HCT116 (cell line): ENCODE results near the gene RIC8B. TPM values are rescaled to one million over a fixed set of nuclear protein-coding genes. Genes with fewer than 3 reads are reported as not detected.

ENCODE experiments used
- ATAC-seq: fragments of 200-7000 bp; cut with Tn5 transposase; 2 replicates; pipeline ENCODE4 v1.9.1; 2020; ENCODE audit warnings: mild to moderate bottlenecking, moderate library complexity
- BruUV-seq: library from RNA; stranded (reverse); fragments of 400-500 nt; replicated peaks from 2 replicates; lab custom pipeline; 2021; lab: Mats Ljungman, UMichigan
- CTCF ChIA-PET: fragments of 300-600 bp; sonication (Branson Sonifier 250); formaldehyde crosslinking; loops from one replicate; lab custom pipeline; 2021; ENCODE audit warnings: antibody characterized with exemption; lab: Charles Lee
- POLR2A ChIA-PET: fragments of 300-600, 350-600 bp; sonication (Branson Sonifier 250); formaldehyde crosslinking; loops from one replicate; lab custom pipeline; 2021; ENCODE audit warnings: antibody characterized with exemption; lab: Charles Lee
- RAD21 ChIA-PET, 2 experiments: fragments of 300-600 bp; sonication (Branson Sonifier 250); formaldehyde crosslinking; loops; one replicate each; lab custom pipeline; 2023; ENCODE audit warnings: low total read pairs in 2 of 2; ENCODE audit not compliant: uncharacterized antibody in 2 of 2, unreplicated experiment in 2 of 2, low non-redundant PET in 1 of 2; lab: Charles Lee
- DNase-seq: peaks from one replicate; pipeline ENCODE4 v3.0.0-alpha.2; 2010; ENCODE audit warnings: low read depth, low spot score
- H2AFZ ChIP-seq: fragments of 200-600 bp; shearing (Covaris generic), sonication (generic); 2 replicates; pipeline ENCODE4 v1.6.1; 2017; ENCODE audit warnings: low read depth, mixed run types, mixed read lengths, antibody characterized with exemption, low read length; ENCODE audit not compliant: poor library complexity, severe bottlenecking
- H3K27ac ChIP-seq: 2 replicates; pipeline ENCODE4 v1.5.1; 2012; ENCODE audit warnings: low read depth, low read length
- H3K27me3 ChIP-seq: fragments of 200-600 bp; sonication (generic); 2 replicates; pipeline ENCODE4 v1.6.1; 2016; ENCODE audit warnings: mixed run types, low read length, mixed read lengths; ENCODE audit not compliant: insufficient read depth
- H3K36me3 ChIP-seq, 2 experiments: fragments of 200-500 bp in 1 of 2; fragments of 200-600 bp in 1 of 2; sonication (Bioruptor generic) in 1 of 2; sonication (generic) in 1 of 2; 2 replicates each; pipeline versions ENCODE4 v1.5.1 to v1.6.1; 2014 to 2016; ENCODE audit warnings: low read length in 2 of 2, inconsistent platforms in 1 of 2, mixed read lengths in 1 of 2, mixed run types in 1 of 2; ENCODE audit not compliant: insufficient read depth in 2 of 2, control insufficient read depth in 1 of 2
- H3K4me1 ChIP-seq, 2 experiments: fragments of 200-600 bp in 1 of 2; sonication (generic) in 1 of 2; 2 replicates each; pipeline versions ENCODE4 v1.5.1 to v1.6.1; 2012 to 2017; ENCODE audit warnings: low read length in 2 of 2, inconsistent platforms in 1 of 2, mild to moderate bottlenecking in 1 of 2, mixed read lengths in 1 of 2, mixed run types in 1 of 2, moderate library complexity in 1 of 2; ENCODE audit not compliant: insufficient read depth in 2 of 2, control insufficient read depth in 1 of 2
- H3K4me2 ChIP-seq: fragments of 200-600 bp; sonication (generic); 2 replicates; pipeline ENCODE4 v1.6.1; 2017; ENCODE audit warnings: mixed run types, low read length, mixed read lengths
- H3K4me3 ChIP-seq, 2 experiments: fragments of 200-600 bp in 1 of 2; sonication (generic) in 1 of 2; replicated peaks in 1 of 2; 2 replicates each; pipeline ENCODE4 v1.5.1; 2011 to 2016; ENCODE audit warnings: low read length in 2 of 2, control low read depth in 1 of 2, low read depth in 1 of 2, mild to moderate bottlenecking in 1 of 2, mixed read lengths in 1 of 2, mixed run types in 1 of 2
- H3K79me2 ChIP-seq: fragments of 200-600 bp; sonication (generic); 2 replicates; pipeline ENCODE4 v1.6.1; 2017; ENCODE audit warnings: mild to moderate bottlenecking, mixed run types, low read length, moderate library complexity, mixed read lengths; ENCODE audit not compliant: insufficient read depth
- H3K9ac ChIP-seq: fragments of 200-600 bp; sonication (generic); 2 replicates; pipeline ENCODE4 v1.6.1; 2016; ENCODE audit warnings: low read length, mixed read lengths
- H3K9me2 ChIP-seq: fragments of 200-600 bp; sonication (generic), shearing (Covaris generic); 2 replicates; pipeline ENCODE4 v1.6.1; 2017; ENCODE audit warnings: mixed run types, mild to moderate bottlenecking, moderate library complexity; ENCODE audit not compliant: insufficient read depth
- H3K9me3 ChIP-seq, 2 experiments: fragments of 200-500 bp in 1 of 2; fragments of 200-600 bp in 1 of 2; sonication (Bioruptor generic) in 1 of 2; sonication (generic) in 1 of 2; 2 replicates each; pipeline ENCODE4 v1.6.1; 2014 to 2017; ENCODE audit warnings: low read length in 2 of 2, mixed read lengths in 2 of 2, inconsistent platforms in 1 of 2, low read depth in 1 of 2, mild to moderate bottlenecking in 1 of 2, mixed run types in 1 of 2, moderate library complexity in 1 of 2; ENCODE audit not compliant: control insufficient read depth in 1 of 2, insufficient read depth in 1 of 2
- H4K20me1 ChIP-seq: fragments of 200-600 bp; sonication (generic), shearing (Covaris generic); 2 replicates; pipeline ENCODE4 v1.6.1; 2017; ENCODE audit warnings: mixed run types, mild to moderate bottlenecking, moderate library complexity; ENCODE audit not compliant: insufficient read depth
- CTCF ChIP-seq, 3 experiments: fragments of 200-600 bp in 1 of 3; sonication (generic) in 1 of 3; IDR thresholded peaks in 2 of 3; conservative IDR thresholded peaks in 1 of 3; 2 replicates each; pipeline ENCODE4 v1.5.1; 2012 to 2017; ENCODE audit warnings: low read depth in 2 of 3, low read length in 2 of 3, antibody characterized with exemption in 1 of 3, borderline replicate concordance in 1 of 3, control low read depth in 1 of 3, mild to moderate bottlenecking in 1 of 3, mixed read lengths in 1 of 3, mixed run types in 1 of 3, moderate library complexity in 1 of 3; ENCODE audit not compliant: insufficient read depth in 1 of 3
- EZH2phosphoT487 ChIP-seq: fragments of 200-600 bp; IDR thresholded peaks from 2 replicates; pipeline ENCODE4 v1.6.1; 2018; ENCODE audit warnings: antibody characterized with exemption, borderline replicate concordance
- FOSL1 ChIP-seq: IDR thresholded peaks from 2 replicates; pipeline ENCODE4 v1.6.1; 2012; ENCODE audit warnings: low read depth
- POLR2AphosphoS5 ChIP-seq: IDR thresholded peaks from 2 replicates; pipeline ENCODE4 v1.6.1; 2011; ENCODE audit warnings: mild to moderate bottlenecking, low read depth, low read length, moderate library complexity
- SP1 ChIP-seq: IDR thresholded peaks from 2 replicates; pipeline ENCODE4 v1.6.1; 2012; ENCODE audit warnings: low read depth
- YY1 ChIP-seq: IDR thresholded peaks from 2 replicates; pipeline ENCODE4 v1.6.1; 2011; ENCODE audit warnings: low read length, low read depth, moderate library complexity, mild to moderate bottlenecking; ENCODE audit not compliant: insufficient replicate concordance; ENCODE audit errors: extremely low read depth
- intact Hi-C: fragments of 100-400 bp; cut with micrococcal nuclease; formaldehyde crosslinking; loops from 2 replicates; pipeline ENCODE4 v1.10.0; 2022
- total RNA-seq: library from RNA; stranded (reverse); gene quantifications from one replicate; pipeline ENCODE4 v1.2.1, GENCODE V29; 2021; ENCODE audit not compliant: unreplicated experiment

RIC8B gene
- total RNA-seq, 1 experiment from 2014 or later = 16.7 TPM

- TF ChIP-seq EZH2phosphoT487 (no peak), CTCF (IDR thresholded peaks at IDR 0.05 in 2 of 3, conservative IDR thresholded peaks at IDR 0.05 in 1 of 3; ENCODE audit: borderline replicate concordance in 1 of 3, insufficient read depth in 1 of 3, low read depth in 2 of 3, low read length in 2 of 3) (no peak), YY1 (no peak)
Observed at GRCh38 chr12:106767206-106767605, 7.3 kb upstream of the RIC8B start (continued).

GRCh38 chr12:106767954-106768822 lies 6.3 kb upstream of the RIC8B start:
- H4K20me1 ChIP-seq = no peaks in the 10 kb centered on the region
- ChIA-PET CTCF (no interaction called here), RAD21 (no interaction called here), POLR2A (no interaction called here)
- intact Hi-C loops = no loop called here
- BruUV-seq = no TSS peak
- no peak overlapping the region for H3K4me3 ChIP-seq
- ATAC-seq (no peak), DNase-seq (no peak)
- no peak for TF ChIP-seq FOSL1
- TF ChIP-seq POLR2AphosphoS5 = no peak
- TF ChIP-seq SP1 = no peak
- no peak overlapping the region for H3K27ac ChIP-seq
- no peak overlapping the region for H3K9ac ChIP-seq
- peaks cover 0 to under 1% of the 10 kb centered on the region in 2 experiments; a peak in 1 of 4 replicates for H3K4me1 ChIP-seq
- H3K27me3 ChIP-seq = no peaks in the 10 kb centered on the region
- no peaks in the 10 kb centered on the region for H3K9me3 ChIP-seq
- H3K36me3 ChIP-seq = no peaks in the 10 kb centered on the region
- H3K9me2 ChIP-seq = no peaks in the 10 kb centered on the region
- H3K79me2 ChIP-seq = no peaks in the 10 kb centered on the region
- no peak overlapping the region for H3K4me2 ChIP-seq
- no peak overlapping the region for H2AFZ ChIP-seq
